GM12878 (cell line): ENCODE data around the gene ZNF567. TPM values are rescaled to one million over a fixed set of nuclear protein-coding genes. Genes with fewer than 3 reads are reported as not detected.

Source experiments
- ATAC-seq: fragments of 200-7000 bp; cut with Tn5 transposase; 3 replicates; pipeline ENCODE4 v1.9.1; 2020; ENCODE audit warnings: mild to moderate bottlenecking, moderate library complexity
- BruUV-seq: library from RNA; stranded (reverse); fragments of 400-500 nt; replicated peaks from 2 replicates; lab custom pipeline; 2021; lab: Mats Ljungman, UMichigan
- CTCF ChIA-PET: fragments of 300-600 bp; sonication (Branson Sonifier 250); formaldehyde crosslinking; extraction: SDS; loops from one replicate; lab custom pipeline; 2021; ENCODE audit warnings: inconsistent platforms; lab: Yijun Ruan, JAX
- POLR2A ChIA-PET: fragments of 350-600 bp; formaldehyde crosslinking; extraction: SDS; loops from one replicate; lab custom pipeline; 2021; ENCODE audit warnings: inconsistent platforms; lab: Charles Lee
- RAD21 ChIA-PET: fragments of 300-600 bp; sonication (Branson Sonifier 250); formaldehyde crosslinking; loops from one replicate; lab custom pipeline; 2023; ENCODE audit warnings: antibody characterized with exemption; ENCODE audit not compliant: unreplicated experiment; lab: Charles Lee
- SMC1A ChIA-PET: fragments of 300-600 bp; sonication (Branson Sonifier 250); formaldehyde crosslinking; loops from one replicate; lab custom pipeline; 2023; ENCODE audit not compliant: unreplicated experiment, uncharacterized antibody; lab: Charles Lee
- DNase-seq: peaks from one replicate; pipeline ENCODE4 v3.0.0-alpha.2; 2011; ENCODE audit warnings: low read depth, low spot score
- FAIRE-seq: peaks from 3 replicates; lab custom pipeline; 2011; peaks lifted over from hg19 to GRCh38; lab: Jason Lieb, UNC
- H2AFZ ChIP-seq: 2 replicates; pipeline ENCODE4 v1.6.0; 2011; ENCODE audit warnings: low read depth, low read length, control low read depth; ENCODE audit not compliant: control insufficient read depth
- H3K27ac ChIP-seq: 2 replicates; pipeline ENCODE4 v1.5.1; 2011; ENCODE audit warnings: control low read depth; ENCODE audit not compliant: control insufficient read depth, insufficient read depth
- H3K27me3 ChIP-seq, 2 experiments: replicated peaks in 1 of 2; 2 replicates each; pipeline versions ENCODE4 v1.6.0 to v1.6.1; 2011; ENCODE audit warnings: low read length in 1 of 2; ENCODE audit not compliant: control insufficient read depth in 2 of 2, insufficient read depth in 2 of 2
- H3K36me3 ChIP-seq, 2 experiments: 2 replicates each; pipeline ENCODE4 v1.5.1; 2011; ENCODE audit warnings: low read length in 1 of 2; ENCODE audit not compliant: control insufficient read depth in 2 of 2, insufficient read depth in 2 of 2
- H3K4me1 ChIP-seq: 2 replicates; pipeline ENCODE4 v1.6.1; 2011; ENCODE audit warnings: mild to moderate bottlenecking, low read length, moderate library complexity, mixed read lengths; ENCODE audit not compliant: control insufficient read depth, insufficient read depth
- H3K4me2 ChIP-seq: 2 replicates; pipeline ENCODE4 v1.6.0; 2011; ENCODE audit warnings: control low read depth; ENCODE audit not compliant: control insufficient read depth, insufficient read depth
- H3K4me3 ChIP-seq: fragments of 200-600 bp; sonication (generic); 2 replicates; pipeline ENCODE4 v1.5.1; 2016
- H3K79me2 ChIP-seq: 2 replicates; pipeline ENCODE4 v1.6.0; 2011; ENCODE audit warnings: low read length; ENCODE audit not compliant: control insufficient read depth, insufficient read depth
- H3K9ac ChIP-seq: 2 replicates; pipeline ENCODE4 v1.8.0; 2011; ENCODE audit warnings: low read length, control low read depth, mixed read lengths; ENCODE audit not compliant: control insufficient read depth, insufficient read depth
- H3K9me3 ChIP-seq: replicated peaks from 3 replicates; pipeline ENCODE4 v1.5.1; 2011; ENCODE audit warnings: mild to moderate bottlenecking, low read length; ENCODE audit not compliant: control insufficient read depth, insufficient read depth
- H4K20me1 ChIP-seq: 2 replicates; pipeline ENCODE4 v1.6.0; 2011; ENCODE audit not compliant: control insufficient read depth, insufficient read depth
- CBX3 ChIP-seq: fragments of 200-600 bp; sonication (generic); IDR thresholded peaks from 2 replicates; pipeline ENCODE4 v1.6.1; 2016; ENCODE audit warnings: low read depth, borderline replicate concordance
- CBX5 ChIP-seq: sonication (generic); IDR thresholded peaks from 2 replicates; pipeline ENCODE4 v1.6.1; 2016; ENCODE audit warnings: low read depth, moderate library complexity, mild to moderate bottlenecking, inconsistent platforms
- CHD4 ChIP-seq: fragments of 200-600 bp; sonication (generic); IDR thresholded peaks from 2 replicates; pipeline ENCODE4 v1.6.1; 2016; ENCODE audit warnings: mild to moderate bottlenecking
- ESRRA ChIP-seq: IDR thresholded peaks from 2 replicates; pipeline ENCODE4 v1.6.1; 2012; ENCODE audit warnings: mild to moderate bottlenecking, low read length, improper control_type of control experiment
- HDAC2 ChIP-seq: fragments of 200-600 bp; sonication (generic); IDR thresholded peaks from 2 replicates; pipeline ENCODE4 v1.6.1; 2017
- KLF5 ChIP-seq: fragments of 450-650 bp; IDR thresholded peaks from 2 replicates; pipeline ENCODE4 v1.6.1; 2014; ENCODE audit warnings: mild to moderate bottlenecking; ENCODE audit not compliant: partially characterized antibody
- MTA3 ChIP-seq: IDR thresholded peaks from 2 replicates; pipeline ENCODE4 v1.6.1; 2012; ENCODE audit warnings: low read length, inconsistent platforms, borderline replicate concordance
- MYC ChIP-seq: IDR thresholded peaks from 2 replicates; pipeline ENCODE4 v1.6.1; 2011; ENCODE audit warnings: mild to moderate bottlenecking, low read length, moderate library complexity, inconsistent platforms; ENCODE audit not compliant: insufficient read depth, insufficient replicate concordance, insufficient read length, severe bottlenecking
- YBX1 ChIP-seq: fragments of 450-650 bp; IDR thresholded peaks from 2 replicates; pipeline ENCODE4 v1.6.1; 2016; ENCODE audit warnings: antibody characterized with exemption
- ZBTB33 ChIP-seq: fragments of 450-650 bp; IDR thresholded peaks from 2 replicates; pipeline ENCODE4 v1.6.1; 2017; ENCODE audit warnings: mild to moderate bottlenecking
- ZNF274 ChIP-seq: IDR thresholded peaks from one replicate; pipeline ENCODE4 v1.8.0; 2011; ENCODE audit not compliant: insufficient read length, insufficient read depth
- WGBS: methylation state at CpG from one replicate; pipeline ENCODE4 v1.1.6; 2016; ENCODE audit warnings: low lambda C conversion rate; ENCODE audit not compliant: insufficient replicate concordance, insufficient coverage; ENCODE audit errors: missing lambda C conversion rate; 5-methylcytosine and 5-hydroxymethylcytosine counted together
- in situ Hi-C: fragments of 300-500 bp; cut with MboI; formaldehyde crosslinking; loops from 9 replicates; pipeline ENCODE4 v1.14.3; 2018; ENCODE audit warnings: mixed read lengths
- intact Hi-C: fragments of 100-400 bp; cut with micrococcal nuclease; formaldehyde crosslinking; loops from one replicate; pipeline ENCODE4 v1.14.2; 2022; ENCODE audit not compliant: unreplicated experiment
- polyA plus RNA-seq, 11 experiments: library from polyadenylated mRNA; depleted of rRNA in 4 of 11; unstranded in 6 of 11; stranded (reverse) in 5 of 11; fragments of >200 nt; fragmentation: Nextera tagmentation in 4 of 11; fragmentation: Illumina TruSeq in 1 of 11; extraction: Ambion mirVana in 4 of 11; extraction: Trizol in 1 of 11; gene quantifications; 1 replicate in 1 of 11; 2 replicates in 10 of 11; pipeline versions ENCODE4 v1.2.1 to v1.2.3, GENCODE V29; 2011 to 2016; ENCODE audit warnings: inconsistent platforms in 2 of 11, missing spikeins in 2 of 11, low read depth in 1 of 11
- total RNA-seq, 4 experiments: library from RNA; depleted of rRNA in 3 of 4; stranded (reverse); fragments of >200 nt in 3 of 4; fragmentation: Illumina TruSeq in 1 of 4; extraction: Trizol in 1 of 4; gene quantifications; 2 replicates each; pipeline versions ENCODE4 v1.2.1 to v1.2.3, GENCODE V29; 2013 to 2021
- TF ChIP-seq, protein P1 (sequence below): IDR thresholded peaks from 2 replicates; pipeline ENCODE4 v1.6.1; 2012; ENCODE audit warnings: low read depth, low read length, improper control_type of control experiment

ZNF567 gene
- total and polyA plus RNA-seq, 10 of the 15 experiments (the other 5 are each of a cell fraction or from before 2014, with no cell fraction given), result 4.9 to 11.9 (median 8.7) TPM

GRCh38 chr19:36638862-36639510 is 48.4 kb upstream of the ZNF567 start:
- TF ChIP-seq ZNF274, result peak; percentile 90
- TF ChIP-seq CBX5, result peak; percentile 90; the same call in 1 of the 2 replicates
- no peak for TF ChIP-seq HDAC2
- peak; percentile 68 for TF ChIP-seq KLF5
- ATAC-seq (no peak), FAIRE-seq (no peak), DNase-seq (no peak)
- no peak overlapping the region for H3K4me2 ChIP-seq
- ChIA-PET SMC1A (interaction anchor here (0.7 kb wide), 1 partner anchor 39 kb away, joined by 3 read pairs; no protein-coding TSS in a partner anchor), RAD21 (no interaction called here), CTCF (no interaction called here), POLR2A (no interaction called here)
- no peak overlapping the region for H3K9ac ChIP-seq
- no peak overlapping the region for H2AFZ ChIP-seq
- BruUV-seq, result no TSS peak
- H3K9me3 ChIP-seq, result peaks cover 21% of the 10 kb centered on the region
- H4K20me1 ChIP-seq, result no peaks in the 10 kb centered on the region
- H3K27ac ChIP-seq, result no peak overlapping the region
- intact Hi-C loops, result no loop called here
- in situ Hi-C loops, result no loop called here
- no peaks in the 10 kb centered on the region for H3K4me1 ChIP-seq
- 95% methylated on average over 5 of the region's 5 CpGs for WGBS
- no peak overlapping the region for H3K4me3 ChIP-seq
- H3K79me2 ChIP-seq, result no peaks in the 10 kb centered on the region
- H3K27me3 ChIP-seq, result no peaks in the 10 kb centered on the region
- no peaks in the 10 kb centered on the region for H3K36me3 ChIP-seq

DNA sequence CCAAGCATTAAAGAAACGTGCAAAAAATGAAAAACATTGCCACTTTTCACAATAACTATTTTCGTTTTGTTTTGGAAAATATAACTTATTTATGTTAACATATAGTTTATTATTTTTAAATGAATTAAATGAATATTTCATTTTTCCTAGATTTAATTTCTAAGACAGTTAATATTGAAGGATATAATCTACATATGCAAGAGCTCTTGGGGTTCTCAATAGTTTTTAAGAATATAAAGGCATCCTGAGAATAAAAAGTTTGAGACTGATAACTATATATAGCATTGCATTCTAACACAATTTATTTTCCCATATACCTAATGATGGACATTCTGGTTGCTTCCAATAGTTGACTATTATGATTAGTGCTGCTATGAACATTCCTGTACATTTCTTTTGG is 40.7 kb upstream of the ZNF567 start:
- BruUV-seq, result no TSS peak
- H3K79me2 ChIP-seq, result no peaks in the 10 kb centered on the region
- ChIA-PET SMC1A (no interaction called here), RAD21 (no interaction called here), CTCF (no interaction called here), POLR2A (no interaction called here)
- H3K4me2 ChIP-seq, result no peak overlapping the region
- H3K36me3 ChIP-seq, result no peaks in the 10 kb centered on the region; a peak in 1 of 4 replicates
- in situ Hi-C loops, result no loop called here
- H3K4me1 ChIP-seq, result no peaks in the 10 kb centered on the region
- H3K9ac ChIP-seq, result no peak overlapping the region
- peaks cover 13% of the 10 kb centered on the region; the same call in 2 of the 3 replicates for H3K9me3 ChIP-seq
- DNase-seq, result no peak
- H3K4me3 ChIP-seq, result no peak overlapping the region
- H3K27ac ChIP-seq, result no peak overlapping the region
- ATAC-seq, result no peak
- no peaks in the 10 kb centered on the region for H4K20me1 ChIP-seq
- no peak overlapping the region for H2AFZ ChIP-seq
- H3K27me3 ChIP-seq, result no peaks in the 10 kb centered on the region
- intact Hi-C loops, result no loop called here
- no peak for TF ChIP-seq CBX3
- no peak for TF ChIP-seq MTA3
- no peak for TF ChIP-seq ZBTB33
- TF ChIP-seq ZNF274, result no peak
- TF ChIP-seq ESRRA, result no peak
- no peak for TF ChIP-seq MYC
- TF ChIP-seq, protein P1, sequence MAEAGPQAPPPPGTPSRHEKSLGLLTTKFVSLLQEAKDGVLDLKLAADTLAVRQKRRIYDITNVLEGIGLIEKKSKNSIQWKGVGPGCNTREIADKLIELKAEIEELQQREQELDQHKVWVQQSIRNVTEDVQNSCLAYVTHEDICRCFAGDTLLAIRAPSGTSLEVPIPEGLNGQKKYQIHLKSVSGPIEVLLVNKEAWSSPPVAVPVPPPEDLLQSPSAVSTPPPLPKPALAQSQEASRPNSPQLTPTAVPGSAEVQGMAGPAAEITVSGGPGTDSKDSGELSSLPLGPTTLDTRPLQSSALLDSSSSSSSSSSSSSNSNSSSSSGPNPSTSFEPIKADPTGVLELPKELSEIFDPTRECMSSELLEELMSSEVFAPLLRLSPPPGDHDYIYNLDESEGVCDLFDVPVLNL, result no peak
- TF ChIP-seq YBX1, result no peak
- TF ChIP-seq CHD4, result no peak
- FAIRE-seq, result no peak
- WGBS, result 95% methylated on average over 2 of the region's 2 CpGs
